H1 (cell line): ENCODE measurements around the gene MEX3C.

ENCODE experiments used
- JUN ChIP-seq: IDR thresholded peaks from 2 replicates; pipeline ENCODE4 v1.6.1; 2011; ENCODE audit warnings: low read depth, mild to moderate bottlenecking, improper control_type of control experiment, low read length
- KDM1A ChIP-seq: fragments of 200-600, 300-600 bp; sonication (generic); IDR thresholded peaks from 2 replicates; pipeline ENCODE4 v1.7.1; 2016; ENCODE audit warnings: mild to moderate bottlenecking, low read length, borderline replicate concordance
- POLR2A ChIP-seq, 2 experiments: IDR thresholded peaks; 1 replicate in 1 of 2; 2 replicates in 1 of 2; pipeline ENCODE4 v1.6.1; 2011; ENCODE audit warnings: low read depth in 2 of 2, low read length in 2 of 2, mild to moderate bottlenecking in 2 of 2; ENCODE audit errors: control extremely low read depth in 1 of 2
- TF ChIP-seq, protein P1 (sequence below), 3 experiments: IDR thresholded peaks; 1 replicate in 2 of 3; 2 replicates in 1 of 3; pipeline versions ENCODE4 v1.5.1 to v1.6.1; 2011; ENCODE audit warnings: low read length in 3 of 3, mild to moderate bottlenecking in 3 of 3, inconsistent platforms in 2 of 3, low read depth in 1 of 3, moderate library complexity in 1 of 3; ENCODE audit not compliant: insufficient read depth in 1 of 3; ENCODE audit errors: control extremely low read depth in 1 of 3

GRCh38 chr18:51138936-51139335 lies 58.5 kb downstream of the MEX3C start:
- TF ChIP-seq, protein P1, sequence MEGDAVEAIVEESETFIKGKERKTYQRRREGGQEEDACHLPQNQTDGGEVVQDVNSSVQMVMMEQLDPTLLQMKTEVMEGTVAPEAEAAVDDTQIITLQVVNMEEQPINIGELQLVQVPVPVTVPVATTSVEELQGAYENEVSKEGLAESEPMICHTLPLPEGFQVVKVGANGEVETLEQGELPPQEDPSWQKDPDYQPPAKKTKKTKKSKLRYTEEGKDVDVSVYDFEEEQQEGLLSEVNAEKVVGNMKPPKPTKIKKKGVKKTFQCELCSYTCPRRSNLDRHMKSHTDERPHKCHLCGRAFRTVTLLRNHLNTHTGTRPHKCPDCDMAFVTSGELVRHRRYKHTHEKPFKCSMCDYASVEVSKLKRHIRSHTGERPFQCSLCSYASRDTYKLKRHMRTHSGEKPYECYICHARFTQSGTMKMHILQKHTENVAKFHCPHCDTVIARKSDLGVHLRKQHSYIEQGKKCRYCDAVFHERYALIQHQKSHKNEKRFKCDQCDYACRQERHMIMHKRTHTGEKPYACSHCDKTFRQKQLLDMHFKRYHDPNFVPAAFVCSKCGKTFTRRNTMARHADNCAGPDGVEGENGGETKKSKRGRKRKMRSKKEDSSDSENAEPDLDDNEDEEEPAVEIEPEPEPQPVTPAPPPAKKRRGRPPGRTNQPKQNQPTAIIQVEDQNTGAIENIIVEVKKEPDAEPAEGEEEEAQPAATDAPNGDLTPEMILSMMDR (IDR thresholded peaks at IDR 0.05; ENCODE audit: control extremely low read depth in 1 of 3, insufficient read depth in 1 of 3, low read depth in 1 of 3, low read length in 3 of 3) = no peak
- TF ChIP-seq KDM1A = no peak
- TF ChIP-seq POLR2A (IDR thresholded peaks at IDR 0.05; ENCODE audit: control extremely low read depth in 1 of 2, low read depth in 2 of 2, low read length in 2 of 2) = no peak
- TF ChIP-seq JUN = no peak
